GM23338 (cell line): ENCODE results near the gene ATP8B4. TPM values are rescaled to one million over a fixed set of nuclear protein-coding genes. Genes with fewer than 3 reads are reported as not detected.

Source experiments
- ATAC-seq: fragments of 200-7000 bp; cut with Tn5 transposase; 3 replicates; pipeline ENCODE4 v1.9.1; 2020
- DNase-seq: peaks from one replicate; pipeline ENCODE4 v3.0.0-alpha.2; 2015; ENCODE audit warnings: low spot score
- H2AFZ ChIP-seq: fragments of 200-600 bp; sonication (generic); 2 replicates; pipeline ENCODE4 v1.8.0; 2016; ENCODE audit warnings: antibody characterized with exemption, mild to moderate bottlenecking, moderate library complexity
- H3F3A ChIP-seq: fragments of 200-600 bp; sonication (generic); replicated peaks from 2 replicates; pipeline ENCODE4 v1.8.0; 2017; ENCODE audit warnings: antibody characterized with exemption, mixed run types, low read depth
- H3K27ac ChIP-seq: fragments of 200-600 bp; sonication (generic); 2 replicates; pipeline ENCODE4 v1.6.1; 2016; ENCODE audit warnings: low read depth
- H3K27me3 ChIP-seq: fragments of 200-600 bp; sonication (generic); 2 replicates; pipeline ENCODE4 v1.8.0; 2016; ENCODE audit warnings: mild to moderate bottlenecking, mixed run types, moderate library complexity; ENCODE audit not compliant: insufficient read depth
- H3K36me3 ChIP-seq: fragments of 200-600 bp; sonication (generic); 2 replicates; pipeline ENCODE4 v1.8.0; 2016; ENCODE audit warnings: mild to moderate bottlenecking; ENCODE audit not compliant: insufficient read depth
- H3K4me1 ChIP-seq: fragments of 200-600 bp; sonication (generic); 2 replicates; pipeline ENCODE4 v1.8.0; 2016; ENCODE audit warnings: mild to moderate bottlenecking, moderate library complexity; ENCODE audit not compliant: insufficient read depth
- H3K4me2 ChIP-seq: fragments of 200-600 bp; sonication (generic); 2 replicates; pipeline ENCODE4 v1.7.1; 2017; ENCODE audit warnings: mixed run types
- H3K4me3 ChIP-seq: fragments of 200-600 bp; sonication (generic); 2 replicates; pipeline ENCODE4 v1.6.1; 2016; ENCODE audit warnings: mixed run types
- H3K79me2 ChIP-seq: fragments of 200-600 bp; sonication (generic); replicated peaks from 2 replicates; pipeline ENCODE4 v1.8.0; 2017; ENCODE audit warnings: mild to moderate bottlenecking; ENCODE audit not compliant: insufficient read depth
- H3K9me2 ChIP-seq: fragments of 200-600 bp; sonication (generic); 2 replicates; pipeline ENCODE4 v1.8.0; 2017; ENCODE audit not compliant: insufficient read depth
- H4K20me1 ChIP-seq: fragments of 200-600 bp; sonication (generic); replicated peaks from 2 replicates; pipeline ENCODE4 v1.8.0; 2017; ENCODE audit warnings: mild to moderate bottlenecking; ENCODE audit not compliant: insufficient read depth
- H3K27ac Mint-ChIP-seq: 2 replicates; pipeline ENCODE4 v1.8.0; 2020; ENCODE audit warnings: inconsistent platforms, mild to moderate bottlenecking, moderate library complexity, mixed read lengths
- H3K27me3 Mint-ChIP-seq: 3 replicates; pipeline ENCODE4 v1.8.0; 2022; ENCODE audit warnings: low read depth, mild to moderate bottlenecking, moderate library complexity, mixed read lengths, inconsistent platforms; ENCODE audit not compliant: insufficient read depth, poor library complexity
- H3K36me3 Mint-ChIP-seq: 3 replicates; pipeline ENCODE4 v1.8.0; 2021; ENCODE audit warnings: low read depth, mild to moderate bottlenecking, inconsistent platforms, moderate library complexity, mixed read lengths
- H3K4me1 Mint-ChIP-seq: 3 replicates; pipeline ENCODE4 v1.8.0; 2020; ENCODE audit warnings: mild to moderate bottlenecking, inconsistent platforms, mixed read lengths
- H3K4me3 Mint-ChIP-seq: 3 replicates; pipeline ENCODE4 v1.8.0; 2021; ENCODE audit warnings: moderate library complexity, mild to moderate bottlenecking, inconsistent platforms, mixed read lengths
- H3K9me3 Mint-ChIP-seq: 3 replicates; pipeline ENCODE4 v1.8.0; 2020; ENCODE audit warnings: moderate library complexity, mild to moderate bottlenecking, inconsistent platforms, mixed read lengths
- CREB1 ChIP-seq: fragments of 250-450 bp; sonication (Bioruptor Pico); IDR thresholded peaks from 2 replicates; pipeline ENCODE4 v1.5.0; 2020; ENCODE audit warnings: low read depth, mild to moderate bottlenecking, moderate library complexity
- CTCF ChIP-seq, 2 experiments: fragments of 200-600 bp in 1 of 2; sonication (generic) in 1 of 2; conservative IDR thresholded peaks; 2 replicates each; pipeline versions ENCODE4 v1.5.1 to v1.6.1; 2016 to 2017; ENCODE audit warnings: antibody characterized with exemption in 2 of 2, low read depth in 2 of 2, mild to moderate bottlenecking in 2 of 2, moderate library complexity in 1 of 2
- EZH2 ChIP-seq: fragments of 200-600 bp; sonication (generic); IDR thresholded peaks from one replicate; pipeline ENCODE4 v1.8.0; 2017; ENCODE audit warnings: antibody characterized with exemption, mild to moderate bottlenecking, low read depth; ENCODE audit not compliant: unreplicated experiment
- NANOG ChIP-seq: IDR thresholded peaks from 2 replicates; pipeline ENCODE4 v1.6.1; 2016; ENCODE audit warnings: antibody characterized with exemption, borderline replicate concordance
- POLR2AphosphoS5 ChIP-seq: IDR thresholded peaks from 2 replicates; pipeline ENCODE4 v1.6.1; 2016; ENCODE audit warnings: antibody characterized with exemption, low read depth
- STAT1 ChIP-seq: IDR thresholded peaks from one replicate; pipeline ENCODE4 v1.6.1; 2016; ENCODE audit warnings: antibody characterized with exemption; ENCODE audit not compliant: unreplicated experiment
- ZNF114 ChIP-seq: fragments of 250-450 bp; sonication (Bioruptor Pico); IDR thresholded peaks from 2 replicates; pipeline ENCODE4 v1.5.0; 2020; ENCODE audit warnings: mild to moderate bottlenecking, moderate library complexity
- ZNF331 ChIP-seq: fragments of 250-450 bp; sonication (Bioruptor Pico); IDR thresholded peaks from 2 replicates; pipeline ENCODE4 v1.5.0; 2020; ENCODE audit warnings: low read depth, mild to moderate bottlenecking, moderate library complexity
- polyA plus RNA-seq: library from polyadenylated mRNA; unstranded; fragments of >200 nt; fragmentation: Nextera tagmentation; extraction: Ambion mirVana; gene quantifications from 2 replicates; pipeline ENCODE4 v1.2.1, GENCODE V29; 2016
- total RNA-seq: library from RNA; depleted of rRNA; stranded (reverse); fragments of >200 nt; shearing (Covaris generic); gene quantifications from 2 replicates; pipeline ENCODE4 v1.2.3, GENCODE V29; 2014
- TF ChIP-seq, protein P1 (sequence below): IDR thresholded peaks from one replicate; pipeline ENCODE4 v1.6.1; 2018; ENCODE audit warnings: antibody characterized with exemption; ENCODE audit not compliant: unreplicated experiment

The ATP8B4 gene
- total and polyA plus RNA-seq, 2 experiments from 2014 or later = 0.24 TPM; not detected in 1

- Histone ChIP-seq H3K4me3 (no peak overlapping the region), H3K27me3 (no peaks in the 10 kb centered on the region), H3F3A (no peaks in the 10 kb centered on the region), H3K79me2 (no peaks in the 10 kb centered on the region), H2AFZ (no peak overlapping the region), H3K4me1 (no peaks in the 10 kb centered on the region), H3K4me2 (no peak overlapping the region), H3K9me2 (no peaks in the 10 kb centered on the region), H3K36me3 (no peaks in the 10 kb centered on the region; the same call in 1 of the 2 replicates), H4K20me1 (no peaks in the 10 kb centered on the region), H3K27ac (no peak overlapping the region)
- no peak for TF ChIP-seq POLR2AphosphoS5
- no peak overlapping the region for H3K4me3 Mint-ChIP-seq
- H3K27ac Mint-ChIP-seq = no peak overlapping the region
- H3K36me3 Mint-ChIP-seq = no peaks in the 10 kb centered on the region
- no peaks in the 10 kb centered on the region for H3K4me1 Mint-ChIP-seq
- H3K27me3 Mint-ChIP-seq = no peaks in the 10 kb centered on the region
- no peaks in the 10 kb centered on the region for H3K9me3 Mint-ChIP-seq
- ATAC-seq (no peak), DNase-seq (no peak)
These were observed 301.9 kb downstream of the ATP8B4 start for GRCh38 chr15:49817100-49817499.

DNA sequence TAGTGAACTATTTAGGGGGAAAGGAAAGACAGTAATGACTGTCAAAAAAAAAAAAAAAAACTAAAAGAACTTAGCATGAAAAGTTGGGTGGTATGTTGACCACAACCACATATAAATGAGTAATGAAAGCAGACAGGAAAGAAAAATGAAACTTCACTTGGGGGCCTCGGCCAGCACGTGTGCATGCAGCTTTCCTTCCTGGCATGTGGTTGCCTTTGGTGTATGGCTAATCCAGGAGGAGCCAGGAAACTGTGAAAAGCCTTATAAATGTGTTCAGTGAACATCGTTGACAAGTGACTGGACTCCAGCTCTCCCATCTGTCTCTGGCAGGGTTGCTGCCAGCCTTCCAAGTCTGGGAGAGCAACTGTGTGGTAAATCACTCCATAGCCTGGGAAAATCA lies 303.1 kb downstream of the ATP8B4 start:
- no peaks in the 10 kb centered on the region; the same call in 1 of the 2 replicates for H3K36me3 ChIP-seq
- H3K4me1 ChIP-seq = no peaks in the 10 kb centered on the region
- H3K4me2 ChIP-seq = no peak overlapping the region
- H3K4me3 ChIP-seq = no peak overlapping the region
- H4K20me1 ChIP-seq = no peaks in the 10 kb centered on the region
- H2AFZ ChIP-seq = no peak overlapping the region
- ATAC-seq (no peak), DNase-seq (no peak)
- Mint-ChIP-seq H3K27ac (no peak overlapping the region), H3K27me3 (no peaks in the 10 kb centered on the region), H3K9me3 (no peaks in the 10 kb centered on the region), H3K4me3 (no peak overlapping the region), H3K36me3 (no peaks in the 10 kb centered on the region), H3K4me1 (no peaks in the 10 kb centered on the region)
- TF ChIP-seq CTCF (conservative IDR thresholded peaks at IDR 0.05; ENCODE audit: low read depth in 2 of 2) (no peak), POLR2AphosphoS5 (no peak), EZH2 (no peak), STAT1 (no peak), CREB1 (no peak), NANOG (no peak), ZNF331 (CRISPR knock-in tag) (no peak), ZNF114 (CRISPR knock-in tag) (no peak)
- TF ChIP-seq, protein P1, sequence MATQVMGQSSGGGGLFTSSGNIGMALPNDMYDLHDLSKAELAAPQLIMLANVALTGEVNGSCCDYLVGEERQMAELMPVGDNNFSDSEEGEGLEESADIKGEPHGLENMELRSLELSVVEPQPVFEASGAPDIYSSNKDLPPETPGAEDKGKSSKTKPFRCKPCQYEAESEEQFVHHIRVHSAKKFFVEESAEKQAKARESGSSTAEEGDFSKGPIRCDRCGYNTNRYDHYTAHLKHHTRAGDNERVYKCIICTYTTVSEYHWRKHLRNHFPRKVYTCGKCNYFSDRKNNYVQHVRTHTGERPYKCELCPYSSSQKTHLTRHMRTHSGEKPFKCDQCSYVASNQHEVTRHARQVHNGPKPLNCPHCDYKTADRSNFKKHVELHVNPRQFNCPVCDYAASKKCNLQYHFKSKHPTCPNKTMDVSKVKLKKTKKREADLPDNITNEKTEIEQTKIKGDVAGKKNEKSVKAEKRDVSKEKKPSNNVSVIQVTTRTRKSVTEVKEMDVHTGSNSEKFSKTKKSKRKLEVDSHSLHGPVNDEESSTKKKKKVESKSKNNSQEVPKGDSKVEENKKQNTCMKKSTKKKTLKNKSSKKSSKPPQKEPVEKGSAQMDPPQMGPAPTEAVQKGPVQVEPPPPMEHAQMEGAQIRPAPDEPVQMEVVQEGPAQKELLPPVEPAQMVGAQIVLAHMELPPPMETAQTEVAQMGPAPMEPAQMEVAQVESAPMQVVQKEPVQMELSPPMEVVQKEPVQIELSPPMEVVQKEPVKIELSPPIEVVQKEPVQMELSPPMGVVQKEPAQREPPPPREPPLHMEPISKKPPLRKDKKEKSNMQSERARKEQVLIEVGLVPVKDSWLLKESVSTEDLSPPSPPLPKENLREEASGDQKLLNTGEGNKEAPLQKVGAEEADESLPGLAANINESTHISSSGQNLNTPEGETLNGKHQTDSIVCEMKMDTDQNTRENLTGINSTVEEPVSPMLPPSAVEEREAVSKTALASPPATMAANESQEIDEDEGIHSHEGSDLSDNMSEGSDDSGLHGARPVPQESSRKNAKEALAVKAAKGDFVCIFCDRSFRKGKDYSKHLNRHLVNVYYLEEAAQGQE = no peak
- no peaks in the 10 kb centered on the region for H3K9me2 ChIP-seq
- H3F3A ChIP-seq = no peaks in the 10 kb centered on the region
- H3K27me3 ChIP-seq = no peaks in the 10 kb centered on the region
- H3K27ac ChIP-seq = no peak overlapping the region
- H3K79me2 ChIP-seq = no peaks in the 10 kb centered on the region
